Mucosa of descending colon (tissue), 3 donors: Measurements from ENCODE around the gene FAM227A. TPM values are rescaled to one million over a fixed set of nuclear protein-coding genes. Genes with fewer than 3 reads are reported as not detected.

Experiments used
- ATAC-seq: fragments of 200-7000 bp; cut with Tn5 transposase; one replicate; pipeline ENCODE4 v1.9.1; 2020; ENCODE audit warnings: mild to moderate bottlenecking, moderate library complexity
- DNase-seq, 3 donors: peaks; one replicate each; pipeline ENCODE4 v3.0.0-alpha.2; 2020
- H3K36me3 ChIP-seq: fragments of 200-600 bp; one replicate; pipeline ENCODE4 v1.8.0; 2021; ENCODE audit warnings: low read depth, mild to moderate bottlenecking
- H3K4me1 ChIP-seq: fragments of 200-600 bp; one replicate; pipeline ENCODE4 v1.8.0; 2021; ENCODE audit warnings: low read depth, mild to moderate bottlenecking
- H3K4me3 ChIP-seq: fragments of 200-600 bp; one replicate; pipeline ENCODE4 v1.8.0; 2021; ENCODE audit warnings: mild to moderate bottlenecking
- H3K9me3 ChIP-seq: fragments of 200-600 bp; one replicate; pipeline ENCODE4 v1.8.0; 2021; ENCODE audit warnings: mild to moderate bottlenecking
- CTCF ChIP-seq: fragments of 200-600 bp; IDR thresholded peaks from one replicate; pipeline ENCODE4 v1.8.0; 2022; ENCODE audit warnings: antibody characterized with exemption, mild to moderate bottlenecking
- intact Hi-C, 2 donors: fragments of 100-400 bp; cut with DNase I in 1 of 2; cut with micrococcal nuclease in 1 of 2; formaldehyde crosslinking; loops; one replicate each; pipeline versions ENCODE4 v1.11.0 to v1.11.1; 2022; cut with DNase I, micrococcal nuclease
- total RNA-seq, 3 donors: library from RNA; stranded (reverse); fragmentation: NEBNext Ultra II Directional in 2 of 3; extraction: Animal tissue kit (Norgen Biotek cat#: 25700) in 2 of 3; gene quantifications; one replicate each; pipeline versions ENCODE4 v1.2.1 to v1.2.4, GENCODE V29; 2021 to 2023
- donor health status: DM: no; HTN: no; CAD: no; lungs with moderate emphysema.
- donor health status: DM: no; HTN: no; CAD: no.
- donor health status: DM: no; HTN: yes; CAD: no.

The FAM227A gene
- total RNA-seq, 3 donors from 2014 or later = 0.52 to 1.5 (median 1.3) TPM

GRCh38 chr22:38613588-38613987 is 42.6 kb downstream of the FAM227A start:
- Histone ChIP-seq H3K4me1 (no peaks in the 10 kb centered on the region), H3K4me3 (no peak overlapping the region), H3K9me3 (no peaks in the 10 kb centered on the region), H3K36me3 (no peaks in the 10 kb centered on the region)
- ATAC-seq (no peak), DNase-seq (no peak)
- intact Hi-C loops = no loop called here
- no peak for TF ChIP-seq CTCF

GRCh38 chr22:38612217-38613006 is 43.8 kb downstream of the FAM227A start:
- TF ChIP-seq CTCF = no peak
- Histone ChIP-seq H3K9me3 (no peaks in the 10 kb centered on the region), H3K4me1 (no peaks in the 10 kb centered on the region), H3K4me3 (no peak overlapping the region), H3K36me3 (no peaks in the 10 kb centered on the region)
- DNase-seq (no peak), ATAC-seq (no peak)
- intact Hi-C loops = no loop called here

GRCh38 chr22:38611559-38611958 is 44.6 kb downstream of the FAM227A start:
- intact Hi-C loops = no loop called here
- ATAC-seq = no peak
- no peaks in the 10 kb centered on the region for H3K4me1 ChIP-seq
- TF ChIP-seq CTCF = no peak
- no peaks in the 10 kb centered on the region for H3K9me3 ChIP-seq
- no peak for DNase-seq
- H3K36me3 ChIP-seq = no peaks in the 10 kb centered on the region
- no peak overlapping the region for H3K4me3 ChIP-seq

- intact Hi-C loops = no loop called here
These were observed 46.0 kb downstream of the FAM227A start for GRCh38 chr22:38610234-38610633.

GRCh38 chr22:38608992-38609750 is 47.0 kb downstream of the FAM227A start:
- DNase-seq = no peak
- no peak for TF ChIP-seq CTCF
- Histone ChIP-seq H3K9me3 (no peaks in the 10 kb centered on the region), H3K4me3 (no peak overlapping the region), H3K4me1 (no peaks in the 10 kb centered on the region), H3K36me3 (no peaks in the 10 kb centered on the region)
- ATAC-seq = no peak
- intact Hi-C loops = no loop called here

More at GRCh38 chr22:38610234-38610633, 46.0 kb downstream of the FAM227A start:
- DNase-seq (no peak), ATAC-seq (no peak)
- no peaks in the 10 kb centered on the region for H3K4me1 ChIP-seq
- TF ChIP-seq CTCF = no peak
- no peaks in the 10 kb centered on the region for H3K36me3 ChIP-seq
- no peak overlapping the region for H3K4me3 ChIP-seq
- no peaks in the 10 kb centered on the region for H3K9me3 ChIP-seq
